Activated B cell treated with CpG ODN at 0.5 μM for 24 hours (primary cell): ENCODE data around the gene TAF11L13. TPM values are rescaled to one million over a fixed set of nuclear protein-coding genes. Genes with fewer than 3 reads are reported as not detected.

Source experiments
- ATAC-seq: fragments of 200-7000 bp; cut with Tn5 transposase; one replicate; pipeline ENCODE4 v1.10.0; 2021; ENCODE audit warnings: low read depth, mild to moderate bottlenecking, moderate library complexity
- CTCF ChIA-PET: fragments of 350-600 bp; sonication (Branson Sonifier 250); formaldehyde crosslinking; loops from one replicate; lab custom pipeline; 2021; ENCODE audit warnings: antibody characterized with exemption; lab: Charles Lee
- POLR2A ChIA-PET: fragments of 350-600 bp; sonication (Branson Sonifier 250); formaldehyde crosslinking; loops from one replicate; lab custom pipeline; 2021; ENCODE audit warnings: antibody characterized with exemption; lab: Charles Lee
- DNase-seq: peaks from one replicate; pipeline ENCODE4 v3.0.0; 2022
- H3K27ac Mint-ChIP-seq: one replicate; pipeline ENCODE4 v1.8.0; 2020; ENCODE audit warnings: mixed read lengths
- H3K27me3 Mint-ChIP-seq: one replicate; pipeline ENCODE4 v1.8.0; 2021; ENCODE audit warnings: mixed read lengths
- H3K36me3 Mint-ChIP-seq: one replicate; pipeline ENCODE4 v1.8.0; 2021; ENCODE audit warnings: low read depth, mixed read lengths
- H3K4me1 Mint-ChIP-seq: one replicate; pipeline ENCODE4 v1.8.0; 2021; ENCODE audit warnings: mixed read lengths
- H3K4me3 Mint-ChIP-seq: one replicate; pipeline ENCODE4 v1.8.0; 2020; ENCODE audit warnings: mild to moderate bottlenecking, mixed read lengths
- H3K9me3 Mint-ChIP-seq: one replicate; pipeline ENCODE4 v1.8.0; 2020; ENCODE audit warnings: mixed read lengths
- CTCF ChIP-seq: fragments of 200-600 bp; IDR thresholded peaks from one replicate; pipeline ENCODE4 v1.8.0; 2022; ENCODE audit warnings: antibody characterized with exemption, mild to moderate bottlenecking
- intact Hi-C: fragments of 100-400 bp; cut with micrococcal nuclease; formaldehyde crosslinking; loops from one replicate; pipeline ENCODE4 v1.15.1; 2024
- total RNA-seq: library from RNA; stranded (reverse); gene quantifications from 2 replicates; pipeline ENCODE4 v1.2.3, GENCODE V29; 2022

Gene TAF11L13
- total RNA-seq, 1 donor from 2014 or later, result not detected

- intact Hi-C loops, result no loop called here
- Mint-ChIP-seq H3K4me3 (no peak overlapping the region), H3K27ac (no peak overlapping the region), H3K4me1 (no peaks in the 10 kb centered on the region), H3K9me3 (no peaks in the 10 kb centered on the region), H3K27me3 (no peaks in the 10 kb centered on the region), H3K36me3 (no peaks in the 10 kb centered on the region)
- DNase-seq (no peak), ATAC-seq (no peak)
- ChIA-PET POLR2A (no interaction called here), CTCF (no interaction called here)
- no peak for TF ChIP-seq CTCF
Observed at GRCh38 chr5:17655921-17656320, 24.0 kb downstream of the TAF11L13 start.

- ATAC-seq, result no peak
- no peak for DNase-seq
- ChIA-PET POLR2A (interaction anchor here (0.6 kb wide), 1 partner anchor 188 kb away, joined by 3 read pairs; no protein-coding TSS in a partner anchor), CTCF (no interaction called here)
- H3K9me3 Mint-ChIP-seq, result peaks cover 9% of the 10 kb centered on the region
- no peak overlapping the region for H3K27ac Mint-ChIP-seq
- peaks cover 22% of the 10 kb centered on the region for H3K4me1 Mint-ChIP-seq
- no peaks in the 10 kb centered on the region for H3K36me3 Mint-ChIP-seq
- H3K27me3 Mint-ChIP-seq, result no peaks in the 10 kb centered on the region
- intact Hi-C loops, result no loop called here
- no peak overlapping the region for H3K4me3 Mint-ChIP-seq
- TF ChIP-seq CTCF, result no peak
Observed at GRCh38 chr5:17663182-17663581, 31.3 kb downstream of the TAF11L13 start.

- H3K4me1 Mint-ChIP-seq, result peaks cover 25% of the 10 kb centered on the region
- no peaks in the 10 kb centered on the region for H3K36me3 Mint-ChIP-seq
- H3K27me3 Mint-ChIP-seq, result no peaks in the 10 kb centered on the region
- POLR2A ChIA-PET, result interaction anchor here (0.6 to 1.4 kb wide), 3 partner anchors 20 to 450 kb away, joined by 4 to 7 read pairs (median 7); no protein-coding TSS in a partner anchor
- ATAC-seq (peak; percentile 31), DNase-seq (no peak)
- H3K9me3 Mint-ChIP-seq, result peaks cover 11% of the 10 kb centered on the region
- CTCF ChIA-PET, result no interaction called here
- H3K4me3 Mint-ChIP-seq, result no peak overlapping the region
- intact Hi-C loops, result loop anchor here (2.0 kb wide), 1 partner anchor 449 kb away; the partner anchor contains the start of gene BASP1
- TF ChIP-seq CTCF, result no peak
- H3K27ac Mint-ChIP-seq, result no peak overlapping the region
Observed at GRCh38 chr5:17665836-17666235, 33.9 kb downstream of the TAF11L13 start.

GRCh38 chr5:17666726-17667235 is 34.9 kb downstream of the TAF11L13 start:
- intact Hi-C loops, result loop anchor here (2.0 kb wide), 1 partner anchor 450 kb away; the partner anchor contains the start of gene BASP1
- TF ChIP-seq CTCF, result no peak
- Mint-ChIP-seq H3K9me3 (peaks cover 14% of the 10 kb centered on the region), H3K4me1 (peaks cover 25% of the 10 kb centered on the region), H3K27ac (peak overlapping the region; percentile 5), H3K36me3 (no peaks in the 10 kb centered on the region), H3K4me3 (peak overlapping the region; percentile 17), H3K27me3 (no peaks in the 10 kb centered on the region)
- CTCF ChIA-PET, result no interaction called here
- DNase-seq, result no peak
- POLR2A ChIA-PET, result interaction anchor here (1.4 kb wide), 1 partner anchor 451 kb away, joined by 7 read pairs; no protein-coding TSS in a partner anchor
- peak; percentile 21 for ATAC-seq

- TF ChIP-seq CTCF, result no peak
- Mint-ChIP-seq H3K4me1 (peaks cover 25% of the 10 kb centered on the region), H3K4me3 (no peak overlapping the region), H3K36me3 (no peaks in the 10 kb centered on the region), H3K27me3 (no peaks in the 10 kb centered on the region), H3K27ac (no peak overlapping the region), H3K9me3 (peaks cover 16% of the 10 kb centered on the region)
- intact Hi-C loops, result no loop called here
- DNase-seq, result no peak
- POLR2A ChIA-PET, result no interaction called here
- ATAC-seq, result no peak
- CTCF ChIA-PET, result no interaction called here
Observed at GRCh38 chr5:17670353-17670752, 38.5 kb downstream of the TAF11L13 start.
